ENCODE results near the gene RASA3.

DNA sequence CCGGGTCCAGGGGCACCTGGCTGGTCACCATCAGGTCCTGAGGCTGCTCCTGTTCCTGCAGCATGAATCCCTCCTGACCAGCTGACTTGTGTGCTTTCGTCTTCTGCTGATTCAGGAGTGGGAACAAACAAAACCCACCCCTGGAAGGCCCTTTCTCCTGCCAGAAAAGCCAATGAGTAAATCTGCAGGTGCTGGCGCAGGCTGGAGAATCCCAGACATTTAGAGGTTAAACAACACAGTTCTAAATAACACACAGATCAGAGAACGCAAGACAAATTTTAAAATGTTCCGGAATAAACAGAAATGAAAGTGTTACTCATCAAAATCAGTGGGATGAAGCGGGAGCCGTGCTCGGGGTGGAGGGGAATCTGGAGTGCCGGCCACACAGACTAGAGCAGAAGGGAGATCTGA lies 97.9 kb downstream of the RASA3 start:
- TF ChIP-seq CTCF (IDR thresholded peaks at IDR 0.05; ENCODE audit: low read depth, low read length) (no peak), EZH2phosphoT487 (IDR thresholded peaks at IDR 0.05; ENCODE audit: low read depth) (no peak)

Data from OCI-LY3 (cell line).